NCI-H748 (cell line): Measurements from ENCODE around the gene ESAM.

Experiments
- DNase-seq: peaks from one replicate; lab custom pipeline; 2025; ENCODE audit not compliant: unreplicated experiment; lab: John Stamatoyannopoulos, UW

Gene ESAM

GRCh38 chr11:124753624-124754023 is 8.5 kb downstream of the ESAM start:
- no peak for DNase-seq

DNA sequence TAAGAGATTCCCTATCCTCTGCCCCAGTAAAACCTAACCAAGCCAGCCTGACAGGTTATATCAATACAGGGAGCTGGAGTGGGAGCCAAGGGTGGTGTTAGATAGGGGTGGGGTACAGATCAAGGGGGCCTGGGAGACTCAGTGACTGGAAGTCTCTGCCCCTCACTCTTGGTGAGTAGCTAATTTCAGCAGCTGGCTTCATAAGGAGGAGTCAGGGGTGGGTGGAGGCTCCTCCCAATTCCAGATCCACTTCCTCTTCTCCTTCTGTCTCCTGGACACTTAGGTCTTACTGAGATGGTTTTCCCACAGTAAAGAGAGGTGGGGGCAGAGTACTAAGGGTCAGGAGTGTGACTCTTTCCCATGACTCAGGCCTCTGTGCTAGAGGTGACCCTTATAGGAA is 8.9 kb downstream of the ESAM start:
- DNase-seq: no peak

DNA sequence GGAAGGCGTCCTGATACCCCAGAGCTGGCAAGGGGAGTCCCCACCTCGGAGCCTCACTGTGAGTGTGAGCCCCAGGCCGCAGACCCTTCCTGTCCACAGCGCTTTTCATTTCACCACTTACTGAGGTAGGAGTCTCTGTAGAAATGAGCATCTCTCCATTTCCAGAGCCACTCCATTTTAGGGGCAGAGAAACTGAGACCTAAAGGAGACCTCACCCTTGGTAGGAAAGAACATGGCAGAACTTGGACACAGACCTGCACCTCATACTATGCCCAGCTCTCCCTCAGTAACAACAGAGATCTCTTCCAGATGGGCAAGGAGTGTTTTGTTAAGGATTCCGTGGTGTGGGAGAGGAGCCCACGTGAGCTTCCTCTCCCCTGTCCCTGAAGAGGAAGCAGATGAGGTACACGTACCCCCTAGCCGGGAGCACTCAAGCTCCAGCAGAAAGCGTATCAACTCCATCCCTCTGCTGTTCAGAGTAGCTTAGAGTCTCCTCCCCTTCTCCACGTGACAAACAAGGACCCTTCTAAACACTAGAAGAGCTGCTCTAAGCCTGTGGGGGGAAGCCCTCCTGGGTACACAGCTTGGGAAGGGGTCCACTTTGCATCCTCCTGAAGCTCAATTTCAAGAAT is 9.5 kb downstream of the ESAM start:
- no peak for DNase-seq

DNA sequence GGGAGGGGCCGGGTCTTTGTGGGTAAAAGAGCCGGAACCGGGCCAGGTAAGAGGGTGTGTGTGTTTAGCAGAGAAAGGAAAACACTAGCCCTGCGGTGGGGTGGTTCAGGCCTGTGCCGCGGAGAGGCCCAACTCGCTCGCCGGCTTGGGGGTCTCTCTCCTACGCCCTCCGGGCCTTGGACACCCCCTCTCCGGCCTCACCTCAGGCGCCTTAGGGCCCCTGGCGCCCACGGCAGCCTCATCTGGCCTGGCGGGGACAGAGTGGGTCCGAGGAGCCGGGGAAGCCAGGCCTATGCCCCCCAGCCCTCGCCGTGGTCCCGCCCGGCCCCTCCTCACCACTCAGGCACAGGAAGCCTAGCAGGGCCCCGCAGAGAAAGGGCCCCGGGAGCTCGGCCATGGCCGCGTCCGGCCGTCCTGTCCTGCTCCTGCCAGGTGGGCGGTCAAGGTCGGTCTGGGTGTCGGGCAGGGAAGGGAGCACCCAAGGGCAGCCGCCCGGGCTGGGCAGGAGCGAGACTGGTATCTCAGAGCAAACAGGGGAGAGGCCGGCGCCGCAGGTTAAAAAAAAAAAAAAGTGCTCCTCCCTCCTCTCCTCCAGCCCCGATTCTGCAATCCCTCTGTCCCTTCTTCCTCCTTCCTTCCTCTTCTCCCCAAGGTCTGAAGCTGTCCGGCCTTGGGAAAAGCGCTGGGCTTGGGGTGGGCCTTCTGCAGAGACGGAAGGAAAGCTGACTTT is 10.2 kb downstream of the ESAM start, which contains the start of gene VSIG2:
Gene VSIG2 (minus strand): TSS at position 515 of the 730 bp plus-strand sequence. CDS start 118 bp downstream, at position 397.
- no peak for DNase-seq

DNA sequence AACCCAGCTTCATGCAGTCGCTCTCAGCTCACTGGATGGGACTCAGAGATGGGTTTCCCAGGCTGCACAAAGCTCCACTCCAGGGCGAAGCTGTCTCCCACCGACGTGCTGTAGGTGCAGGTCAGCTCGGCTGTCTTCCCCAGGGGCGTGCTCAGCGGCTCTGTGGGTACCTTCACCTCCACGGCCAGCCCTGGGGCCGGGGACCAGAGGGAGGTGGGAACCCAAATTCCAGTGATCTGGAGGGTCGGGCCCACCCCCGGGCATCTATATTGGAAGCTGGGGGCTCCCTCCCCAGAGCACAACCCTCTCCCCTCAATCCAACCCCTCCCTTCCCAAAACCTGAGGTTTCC is 10.7 kb downstream of the ESAM start:
- no peak for DNase-seq

DNA sequence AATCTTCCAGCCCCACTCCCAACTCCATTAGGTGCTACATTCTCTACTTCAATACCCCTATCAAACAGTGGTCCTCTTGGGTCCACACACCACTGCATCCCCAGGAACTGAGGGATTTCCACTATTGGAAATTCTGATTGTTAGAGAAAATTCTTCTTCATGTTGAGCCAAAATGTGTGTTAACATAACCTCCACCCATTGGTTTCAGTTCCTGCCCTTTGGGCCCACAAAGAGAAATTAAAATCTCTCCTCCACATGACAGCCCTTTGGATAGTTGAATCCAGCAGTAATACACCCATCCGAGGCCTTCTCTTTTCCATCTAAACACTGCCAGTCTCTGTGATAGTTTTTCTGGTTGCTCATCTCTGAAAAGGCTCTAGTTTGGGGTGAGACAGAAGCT is 12.2 kb downstream of the ESAM start:
- no peak for DNase-seq

- DNase-seq: no peak
Measured at GRCh38 chr11:124748481-124749343, 13.4 kb downstream of the ESAM start.

- no peak for DNase-seq
Measured at GRCh38 chr11:124748100-124748418, 14.0 kb downstream of the ESAM start.

DNA sequence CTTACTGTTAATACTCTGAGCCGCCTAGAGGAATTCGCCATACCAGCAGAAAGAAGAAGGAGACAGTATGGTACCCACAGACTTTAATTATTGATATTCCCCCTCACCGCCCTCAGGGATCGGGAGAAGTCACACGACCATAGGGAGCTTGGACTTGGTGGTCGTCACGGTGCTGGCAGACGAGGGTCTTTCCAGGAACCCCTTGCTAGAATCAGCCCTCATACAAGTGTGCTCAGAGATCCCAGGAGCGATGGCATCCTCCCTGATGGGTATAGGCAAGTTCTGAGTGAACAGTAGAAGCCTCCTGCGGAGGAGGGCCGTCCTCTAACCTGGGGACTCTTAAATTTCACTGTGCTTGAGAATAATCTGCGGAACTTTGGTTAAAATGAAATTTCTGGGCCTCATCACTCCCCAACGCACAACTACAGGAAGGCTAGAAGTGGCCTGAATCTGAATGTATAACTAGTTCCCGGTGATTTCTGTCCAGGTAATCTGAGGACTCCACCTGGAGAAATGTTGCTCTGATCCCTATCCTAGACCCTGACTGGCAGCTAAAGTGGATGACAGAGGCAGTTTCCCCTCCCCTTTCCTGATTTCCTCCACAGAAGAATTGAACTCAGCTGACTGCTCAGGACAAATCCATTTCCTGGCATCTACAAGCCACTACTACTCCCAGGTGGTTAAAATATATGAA is 14.5 kb downstream of the ESAM start:
- DNase-seq: no peak

DNA sequence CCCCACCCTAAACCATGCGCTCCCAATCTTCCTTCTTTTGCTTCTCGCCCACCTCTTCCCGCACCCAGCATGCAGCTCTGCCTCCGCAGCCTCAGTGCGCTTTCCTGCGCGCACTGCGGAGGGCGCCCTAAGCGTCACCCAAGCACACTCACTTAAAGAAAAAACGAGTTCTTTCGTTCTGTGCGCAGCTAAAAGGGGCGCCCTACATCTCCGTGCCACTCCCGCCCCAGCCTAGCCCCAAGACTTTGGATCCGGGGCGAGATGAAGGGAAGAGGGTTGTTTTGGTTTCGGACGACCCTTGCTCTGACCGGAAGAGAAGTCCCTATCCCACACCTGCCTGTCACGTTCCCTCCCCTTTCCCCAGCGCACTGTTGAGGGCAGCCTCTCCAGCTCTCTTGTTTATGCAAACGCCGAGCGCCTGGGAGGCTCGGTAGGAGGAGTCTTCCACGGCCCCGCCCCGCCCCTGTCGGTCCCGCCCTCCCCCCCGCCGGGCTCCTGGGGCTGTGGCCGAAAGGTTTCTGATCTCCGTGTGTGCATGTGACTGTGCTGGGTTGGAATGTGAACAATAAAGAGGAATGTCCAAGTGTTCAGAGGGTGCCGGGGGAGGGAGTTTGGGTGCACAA is 15.4 kb downstream of the ESAM start:
- DNase-seq: peak; percentile 81

- peak; percentile 37 for DNase-seq
Measured at GRCh38 chr11:124745835-124746620, 16.1 kb downstream of the ESAM start.

- DNase-seq: no peak
Measured at GRCh38 chr11:124745270-124745834, 16.7 kb downstream of the ESAM start.

GRCh38 chr11:124743050-124743449 is 19.0 kb downstream of the ESAM start:
- DNase-seq: no peak

DNA sequence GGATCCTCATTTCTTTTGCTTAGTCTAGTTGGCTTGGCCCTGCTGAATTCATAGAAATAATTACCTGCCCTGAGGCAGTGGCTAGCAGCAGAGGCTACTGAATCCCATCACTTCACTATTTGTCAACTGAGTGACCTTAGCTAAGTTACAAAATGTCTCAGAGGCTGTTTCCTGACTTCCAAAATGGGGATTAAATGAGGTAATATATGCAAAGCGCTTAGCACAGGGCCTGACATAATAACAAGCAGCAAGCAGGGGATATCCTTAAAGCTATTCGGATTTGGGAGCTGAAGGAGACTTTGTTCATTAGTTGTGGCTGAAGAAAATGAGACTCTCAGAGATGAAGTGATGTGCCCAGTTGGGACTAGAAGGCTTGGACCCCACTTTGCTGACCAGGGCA is 19.5 kb downstream of the ESAM start:
- no peak for DNase-seq

GRCh38 chr11:124740277-124740882 is 21.7 kb downstream of the ESAM start:
- DNase-seq: peak; percentile 49

DNA sequence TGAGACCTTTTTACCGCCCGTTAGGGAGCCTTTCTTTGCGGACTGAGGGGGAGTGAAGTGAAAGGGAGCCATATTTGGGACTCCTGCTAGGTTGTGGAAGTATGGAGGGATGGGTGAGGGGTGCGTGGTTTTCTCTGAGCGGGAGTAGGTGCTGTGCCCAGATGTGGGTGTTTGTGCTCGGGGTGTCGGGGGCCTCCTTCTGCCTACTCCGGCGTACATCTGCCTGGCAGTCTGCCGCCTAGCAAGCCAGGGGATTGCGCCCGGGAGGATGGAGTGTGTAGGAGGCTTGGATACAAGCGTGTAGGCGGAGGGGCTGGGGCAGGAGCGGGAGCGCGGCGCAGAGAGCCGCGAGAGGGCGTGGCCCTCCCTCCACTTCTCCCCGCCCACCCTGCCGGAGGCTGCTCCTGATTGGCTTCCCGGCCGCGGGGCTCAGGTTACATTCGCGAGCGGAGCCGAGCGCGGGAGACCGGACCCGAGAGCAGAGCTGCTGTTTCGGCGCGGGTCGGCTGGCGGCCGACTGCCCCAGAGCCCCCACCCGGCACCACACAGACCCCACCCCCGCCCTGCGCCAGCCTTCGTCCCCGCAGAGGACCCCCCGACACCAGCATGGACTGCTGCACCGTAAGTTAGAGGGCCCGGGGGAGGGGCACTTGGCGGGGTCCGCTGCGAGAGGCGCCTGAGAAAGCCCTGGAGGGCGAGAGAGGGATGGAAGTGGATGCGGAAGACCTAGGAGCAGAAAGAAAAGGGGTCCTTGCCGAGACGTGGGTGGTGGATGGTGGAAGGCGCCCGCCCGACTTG is 22.4 kb downstream of the ESAM start, which contains the start of gene NRGN:
Gene NRGN (plus strand): TSS at position 464 of the 798 bp plus-strand sequence. CDS start 143 bp downstream, at position 607.
- peak; percentile 91 for DNase-seq

DNA sequence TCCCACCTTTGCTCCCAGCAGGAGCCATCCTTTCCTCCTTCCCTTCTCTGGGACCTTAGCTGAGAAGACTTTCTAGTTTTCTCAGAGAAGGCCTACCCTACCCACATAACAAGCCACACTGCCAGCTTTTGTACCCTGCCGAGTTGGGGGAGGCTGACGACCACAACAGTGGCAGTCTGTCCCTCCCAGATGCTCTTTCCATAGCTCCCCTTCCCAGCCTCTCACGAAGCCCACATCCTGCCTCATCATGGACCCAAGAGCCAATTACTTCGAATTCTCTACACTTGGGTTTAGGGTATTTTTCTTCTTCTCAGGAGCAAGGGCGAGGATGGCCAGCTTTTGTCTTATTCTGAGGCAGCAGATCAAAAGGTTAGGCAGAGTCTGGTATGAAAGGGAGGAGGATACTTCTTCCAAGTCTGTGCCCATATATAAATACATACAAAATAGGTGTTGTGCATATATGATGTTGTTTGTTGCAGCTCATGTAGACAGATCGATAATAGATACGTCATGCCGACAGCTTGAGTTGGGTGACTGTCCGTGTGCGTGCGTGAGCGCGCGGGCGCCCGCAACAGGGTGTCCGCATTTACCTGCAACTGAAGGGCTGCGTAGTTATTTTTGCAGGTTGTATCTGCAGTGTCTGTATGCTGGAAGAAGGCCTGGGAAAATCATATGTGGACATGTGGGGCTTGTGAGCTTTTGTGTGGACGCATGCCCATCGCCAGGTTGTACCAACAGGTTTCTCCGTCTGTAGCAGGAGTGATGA is 23.2 kb downstream of the ESAM start:
- DNase-seq: no peak
